Activated naive CD4-positive, alpha-beta T cell treated with anti-CD3 and anti-CD28 coated beads for 36 hours (primary cell): Measurements from ENCODE around the gene CYGB. TPM values are rescaled to one million over a fixed set of nuclear protein-coding genes. Genes with fewer than 3 reads are reported as not detected.

Source experiments
- CTCF ChIA-PET: fragments of 350-600 bp; sonication (Branson Sonifier 250); formaldehyde crosslinking; loops from one replicate; lab custom pipeline; 2021; ENCODE audit warnings: antibody characterized with exemption; lab: Charles Lee
- DNase-seq: peaks from one replicate; pipeline ENCODE4 v3.0.0-alpha.2; 2020
- H3K27ac Mint-ChIP-seq: one replicate; pipeline ENCODE4 v1.8.0; 2021; ENCODE audit warnings: mild to moderate bottlenecking, mixed read lengths
- H3K27me3 Mint-ChIP-seq: one replicate; pipeline ENCODE4 v1.8.0; 2021; ENCODE audit warnings: low read depth, mixed read lengths
- H3K36me3 Mint-ChIP-seq: one replicate; pipeline ENCODE4 v1.8.0; 2021; ENCODE audit warnings: low read depth, mixed read lengths
- H3K4me1 Mint-ChIP-seq: one replicate; pipeline ENCODE4 v1.8.0; 2021; ENCODE audit warnings: low read depth, mixed read lengths
- H3K4me3 Mint-ChIP-seq: one replicate; pipeline ENCODE4 v1.8.0; 2021; ENCODE audit warnings: mild to moderate bottlenecking, moderate library complexity, mixed read lengths
- H3K9me3 Mint-ChIP-seq: one replicate; pipeline ENCODE4 v1.8.0; 2021; ENCODE audit warnings: mixed read lengths
- intact Hi-C: fragments of 100-400 bp; cut with micrococcal nuclease; formaldehyde crosslinking; loops from one replicate; pipeline ENCODE4 v1.15.1; 2023
- total RNA-seq, 2 experiments: library from RNA; stranded (reverse); gene quantifications; one replicate each; pipeline ENCODE4 v1.2.3, GENCODE V29; 2021

Gene CYGB
- total RNA-seq, 2 experiments from 2014 or later: not detected

- H3K27ac Mint-ChIP-seq: no peak overlapping the region
- H3K4me1 Mint-ChIP-seq: peaks cover 5% of the 10 kb centered on the region
- H3K36me3 Mint-ChIP-seq: no peaks in the 10 kb centered on the region
- intact Hi-C loops: no loop called here
- DNase-seq: no peak
- H3K4me3 Mint-ChIP-seq: no peak overlapping the region
- CTCF ChIA-PET: interaction anchor here (0.5 to 1.1 kb wide), 3 partner anchors 48 to 1471 kb away, joined by 3 read pairs; no protein-coding TSS in a partner anchor
- H3K9me3 Mint-ChIP-seq: no peaks in the 10 kb centered on the region
- H3K27me3 Mint-ChIP-seq: no peaks in the 10 kb centered on the region
These were observed 38.7 kb upstream of the CYGB start for GRCh38 chr17:76576189-76576588.

GRCh38 chr17:76575570-76575969 is 38.1 kb upstream of the CYGB start:
- no peak for DNase-seq
- Mint-ChIP-seq H3K9me3 (no peaks in the 10 kb centered on the region), H3K27me3 (no peaks in the 10 kb centered on the region), H3K36me3 (no peaks in the 10 kb centered on the region), H3K27ac (no peak overlapping the region), H3K4me1 (peaks cover 5% of the 10 kb centered on the region), H3K4me3 (no peak overlapping the region)
- intact Hi-C loops: no loop called here
- CTCF ChIA-PET: interaction anchor here (0.5 to 1.1 kb wide), 2 partner anchors 48 to 1472 kb away, joined by 3 read pairs; no protein-coding TSS in a partner anchor

GRCh38 chr17:76574166-76574565 is 36.7 kb upstream of the CYGB start:
- peaks cover 2% of the 10 kb centered on the region for H3K4me1 Mint-ChIP-seq
- H3K36me3 Mint-ChIP-seq: no peaks in the 10 kb centered on the region
- H3K4me3 Mint-ChIP-seq: no peak overlapping the region
- no peak for DNase-seq
- CTCF ChIA-PET: no interaction called here
- intact Hi-C loops: no loop called here
- no peaks in the 10 kb centered on the region for H3K27me3 Mint-ChIP-seq
- no peak overlapping the region for H3K27ac Mint-ChIP-seq
- no peaks in the 10 kb centered on the region for H3K9me3 Mint-ChIP-seq

DNA sequence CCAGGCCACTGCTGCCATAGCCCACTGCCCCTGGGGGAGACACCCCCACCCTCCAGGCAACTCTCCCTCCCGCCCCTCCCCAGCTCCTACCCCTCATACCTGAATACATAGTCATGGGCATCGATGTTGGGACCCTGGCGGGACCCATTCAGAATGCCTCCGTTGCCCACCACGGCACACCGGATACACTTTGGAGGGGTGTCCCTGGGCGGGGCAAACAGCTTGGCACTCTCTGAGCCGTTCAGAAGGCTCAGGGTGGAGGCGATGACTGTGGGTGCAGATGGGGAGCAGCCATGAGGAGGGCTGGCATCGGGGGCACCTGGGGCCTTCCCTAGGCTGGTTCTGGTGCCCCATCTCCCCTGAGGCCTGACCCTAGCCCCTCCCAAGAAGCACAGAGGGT is 35.6 kb upstream of the CYGB start:
- H3K27me3 Mint-ChIP-seq: no peaks in the 10 kb centered on the region
- intact Hi-C loops: no loop called here
- CTCF ChIA-PET: no interaction called here
- peaks cover 2% of the 10 kb centered on the region for H3K4me1 Mint-ChIP-seq
- no peaks in the 10 kb centered on the region for H3K9me3 Mint-ChIP-seq
- no peak for DNase-seq
- H3K27ac Mint-ChIP-seq: no peak overlapping the region
- no peak overlapping the region for H3K4me3 Mint-ChIP-seq
- H3K36me3 Mint-ChIP-seq: no peaks in the 10 kb centered on the region

DNA sequence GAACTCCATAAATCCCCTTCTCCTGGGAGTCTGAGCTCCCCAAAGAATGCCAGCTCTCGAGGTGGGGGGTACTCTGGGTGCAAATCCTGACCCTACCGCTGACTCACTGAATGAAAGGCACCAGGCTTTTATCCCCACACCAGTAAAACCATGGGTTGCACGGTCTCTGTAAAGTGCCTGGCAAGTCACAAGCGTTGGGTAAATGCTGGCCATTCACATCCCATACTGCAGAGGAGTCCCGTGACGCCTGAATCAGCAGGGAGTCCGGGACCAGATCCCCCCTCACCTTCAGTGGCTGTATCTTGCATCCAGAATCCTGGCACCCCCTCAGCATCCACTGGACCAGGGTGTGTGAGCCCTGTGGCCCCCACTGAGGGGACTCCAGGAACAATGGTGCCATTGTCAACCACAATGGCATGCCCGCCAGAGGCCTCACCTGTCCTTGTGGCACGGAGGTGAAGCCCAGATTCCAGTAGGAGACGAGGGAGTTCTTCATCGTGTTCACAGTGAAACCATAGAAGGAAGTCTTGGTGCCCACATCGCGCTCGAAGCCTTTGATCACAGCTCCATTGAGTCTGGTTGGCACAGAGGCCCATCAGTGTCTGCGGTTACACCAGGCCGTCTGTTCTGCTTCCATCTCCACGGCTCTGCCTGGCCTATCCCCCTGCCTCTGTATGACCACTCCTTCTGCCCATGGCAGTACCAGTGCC is 34.8 kb upstream of the CYGB start:
- no peak overlapping the region for H3K27ac Mint-ChIP-seq
- no peaks in the 10 kb centered on the region for H3K36me3 Mint-ChIP-seq
- H3K27me3 Mint-ChIP-seq: no peaks in the 10 kb centered on the region
- H3K4me3 Mint-ChIP-seq: no peak overlapping the region
- intact Hi-C loops: no loop called here
- no peaks in the 10 kb centered on the region for H3K9me3 Mint-ChIP-seq
- CTCF ChIA-PET: interaction anchor here (0.5 kb wide), 1 partner anchor 569 kb away, joined by 3 read pairs; no protein-coding TSS in a partner anchor
- H3K4me1 Mint-ChIP-seq: peaks cover 2% of the 10 kb centered on the region
- DNase-seq: no peak

- intact Hi-C loops: no loop called here
- peaks cover 5% of the 10 kb centered on the region for H3K4me1 Mint-ChIP-seq
These were observed 33.5 kb upstream of the CYGB start for GRCh38 chr17:76570877-76571471.

GRCh38 chr17:76570457-76570856 is 32.9 kb upstream of the CYGB start:
- CTCF ChIA-PET: interaction anchor here (2.1 kb wide), 1 partner anchor 54 kb away, joined by 6 read pairs; no protein-coding TSS in a partner anchor
- intact Hi-C loops: no loop called here
- Mint-ChIP-seq H3K36me3 (peaks cover 11% of the 10 kb centered on the region), H3K9me3 (no peaks in the 10 kb centered on the region), H3K27ac (no peak overlapping the region), H3K27me3 (no peaks in the 10 kb centered on the region), H3K4me1 (peaks cover 9% of the 10 kb centered on the region), H3K4me3 (no peak overlapping the region)
- DNase-seq: no peak

More at GRCh38 chr17:76570877-76571471, 33.5 kb upstream of the CYGB start:
- no peak for DNase-seq
- no peak overlapping the region for H3K27ac Mint-ChIP-seq
- H3K4me3 Mint-ChIP-seq: no peak overlapping the region
- no peaks in the 10 kb centered on the region for H3K9me3 Mint-ChIP-seq
- CTCF ChIA-PET: interaction anchor here (2.1 kb wide), 1 partner anchor 54 kb away, joined by 6 read pairs; no protein-coding TSS in a partner anchor
- no peaks in the 10 kb centered on the region for H3K27me3 Mint-ChIP-seq
- peaks cover 6% of the 10 kb centered on the region for H3K36me3 Mint-ChIP-seq

- no peaks in the 10 kb centered on the region for H3K9me3 Mint-ChIP-seq
- CTCF ChIA-PET: interaction anchor here (0.6 to 2.1 kb wide), 2 partner anchors 55 to 403 kb away, joined by 3 to 6 read pairs; no protein-coding TSS in a partner anchor
- peaks cover 16% of the 10 kb centered on the region for H3K4me1 Mint-ChIP-seq
- no peaks in the 10 kb centered on the region for H3K27me3 Mint-ChIP-seq
- no peak for DNase-seq
- H3K4me3 Mint-ChIP-seq: no peak overlapping the region
- H3K36me3 Mint-ChIP-seq: peaks cover 17% of the 10 kb centered on the region
- intact Hi-C loops: no loop called here
- H3K27ac Mint-ChIP-seq: no peak overlapping the region
These were observed 32.2 kb upstream of the CYGB start for GRCh38 chr17:76569607-76570279.

GRCh38 chr17:76568811-76569221 is 31.3 kb upstream of the CYGB start:
- intact Hi-C loops: no loop called here
- H3K4me3 Mint-ChIP-seq: no peak overlapping the region
- no peaks in the 10 kb centered on the region for H3K27me3 Mint-ChIP-seq
- H3K27ac Mint-ChIP-seq: no peak overlapping the region
- CTCF ChIA-PET: no interaction called here
- H3K9me3 Mint-ChIP-seq: no peaks in the 10 kb centered on the region
- peaks cover 17% of the 10 kb centered on the region for H3K4me1 Mint-ChIP-seq
- no peak for DNase-seq
- H3K36me3 Mint-ChIP-seq: peaks cover 19% of the 10 kb centered on the region

DNA sequence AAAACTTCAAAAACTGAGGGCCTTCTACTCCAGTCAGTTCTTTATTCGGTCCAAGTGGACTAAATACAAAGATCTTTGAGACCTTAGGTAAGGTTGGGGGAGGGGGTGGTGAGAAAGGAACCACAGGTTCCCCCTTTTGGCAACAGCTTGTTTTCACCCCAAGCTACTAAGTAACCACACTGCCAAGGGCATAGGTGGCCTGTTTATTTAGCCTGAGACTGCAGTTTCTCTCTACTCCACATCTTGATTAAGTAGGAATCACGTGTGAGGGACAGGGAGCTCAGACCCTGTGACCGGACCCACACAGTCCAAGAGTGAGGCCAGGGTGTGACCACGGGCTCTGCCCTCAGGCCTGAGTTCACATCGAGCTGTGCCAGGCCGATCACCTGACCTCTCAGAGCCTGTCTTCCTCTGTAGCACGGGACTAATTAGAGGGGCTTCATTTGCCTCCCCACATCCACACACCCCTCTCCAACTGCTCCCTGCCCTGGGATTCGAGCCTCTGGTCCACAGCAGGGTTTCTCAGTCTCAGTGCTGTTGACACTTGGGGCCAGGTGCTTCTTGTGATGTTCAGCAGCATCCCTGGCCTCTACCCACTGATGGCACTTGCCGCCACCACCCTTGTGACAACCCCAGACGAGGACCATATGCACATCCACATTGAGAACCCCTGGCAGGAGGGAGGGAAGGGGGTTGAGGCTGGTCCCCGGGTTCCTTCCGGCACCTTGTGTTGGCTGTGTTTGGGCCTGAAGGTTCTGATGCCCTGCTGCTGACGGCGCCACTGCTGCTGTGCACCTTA is 30.3 kb upstream of the CYGB start:
- H3K36me3 Mint-ChIP-seq: peaks cover 26% of the 10 kb centered on the region
- peaks cover 23% of the 10 kb centered on the region for H3K4me1 Mint-ChIP-seq
- H3K27ac Mint-ChIP-seq: no peak overlapping the region
- H3K9me3 Mint-ChIP-seq: no peaks in the 10 kb centered on the region
- DNase-seq: no peak
- CTCF ChIA-PET: interaction anchor here (1.4 to 1.7 kb wide), 2 partner anchors 9 to 146 kb away, joined by 4 to 5 read pairs; no protein-coding TSS in a partner anchor
- H3K4me3 Mint-ChIP-seq: no peak overlapping the region
- intact Hi-C loops: no loop called here
- H3K27me3 Mint-ChIP-seq: no peaks in the 10 kb centered on the region

DNA sequence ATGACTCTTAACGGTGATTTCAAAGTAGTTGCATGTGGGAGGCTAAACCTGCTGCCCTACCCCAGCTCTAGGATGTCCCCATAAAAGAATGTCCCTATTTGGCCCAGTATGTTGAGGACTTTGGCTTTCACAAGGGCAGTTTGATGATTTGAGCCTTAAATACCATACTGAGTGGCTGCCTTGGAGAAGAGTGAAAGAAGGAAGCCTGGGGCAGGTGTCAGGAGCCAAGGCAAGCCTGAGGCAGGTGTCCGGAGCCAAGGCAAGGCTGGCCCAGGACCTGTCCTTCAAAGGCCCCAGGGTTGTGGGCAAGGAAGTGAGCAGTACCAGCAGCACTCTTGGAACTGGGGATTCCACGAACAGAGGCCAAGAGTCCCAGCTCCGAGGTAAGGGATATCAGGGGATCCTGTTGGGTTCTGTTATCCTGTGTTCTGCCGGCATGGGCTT is 29.5 kb upstream of the CYGB start:
- DNase-seq: no peak
- CTCF ChIA-PET: interaction anchor here (0.9 to 1.7 kb wide), 7 partner anchors 9 to 147 kb away, joined by 3 to 7 read pairs (median 4); no protein-coding TSS in a partner anchor
- Mint-ChIP-seq H3K4me1 (peaks cover 28% of the 10 kb centered on the region), H3K27me3 (no peaks in the 10 kb centered on the region), H3K4me3 (no peak overlapping the region), H3K9me3 (no peaks in the 10 kb centered on the region), H3K27ac (no peak overlapping the region), H3K36me3 (peaks cover 30% of the 10 kb centered on the region)
- intact Hi-C loops: no loop called here
